HepG2 (cell line): ENCODE data around the gene TARBP2.

Source experiments
- CBX5 ChIP-seq: sonication (generic); formaldehyde crosslinking; IDR thresholded peaks from 2 replicates; pipeline ENCODE4 v1.4.0; 2020; ENCODE audit warnings: missing genetic modification reagents, borderline replicate concordance
- CTCF ChIP-seq: sonication (generic); formaldehyde crosslinking; IDR thresholded peaks from 2 replicates; pipeline ENCODE4 v1.5.0; 2020; ENCODE audit warnings: mild to moderate bottlenecking, missing genetic modification reagents, moderate library complexity
- GTF2F1 ChIP-seq: fragments of 150-350 bp; IDR thresholded peaks from 2 replicates; pipeline ENCODE4 v1.6.1; 2014; ENCODE audit warnings: low read length
- JUNB ChIP-seq: sonication (generic); formaldehyde crosslinking; IDR thresholded peaks from 2 replicates; pipeline ENCODE4 v1.8.0; 2022; ENCODE audit warnings: missing genetic modification reagents, mild to moderate bottlenecking, borderline replicate concordance
- ZNF24 ChIP-seq: fragments of 450-650 bp; IDR thresholded peaks from 2 replicates; pipeline ENCODE4 v1.6.1; 2017; ENCODE audit warnings: antibody characterized with exemption, mild to moderate bottlenecking
- ZNF251 ChIP-seq: sonication (generic); formaldehyde crosslinking; IDR thresholded peaks from 2 replicates; pipeline ENCODE4 v1.9.0; 2021; ENCODE audit warnings: mild to moderate bottlenecking, missing genetic modification reagents
- ZNF569 ChIP-seq: sonication (generic); formaldehyde crosslinking; IDR thresholded peaks from 2 replicates; pipeline ENCODE4 v1.5.0; 2020; ENCODE audit warnings: mild to moderate bottlenecking, missing genetic modification reagents, moderate library complexity, borderline replicate concordance
- ZSCAN20 ChIP-seq: sonication (generic); formaldehyde crosslinking; IDR thresholded peaks from 2 replicates; pipeline ENCODE4 v1.4.0; 2020; ENCODE audit warnings: missing genetic modification reagents, mild to moderate bottlenecking, borderline replicate concordance
- TF ChIP-seq, protein P1 (sequence below): sonication (generic); formaldehyde crosslinking; IDR thresholded peaks from 2 replicates; pipeline ENCODE4 v1.8.1; 2023; ENCODE audit warnings: missing genetic modification reagents, inconsistent platforms, borderline replicate concordance

GRCh38 chr12:53552361-53553327, 51.6 kb downstream of the TARBP2 start:
- no peak for TF ChIP-seq JUNB
- TF ChIP-seq, protein P1, sequence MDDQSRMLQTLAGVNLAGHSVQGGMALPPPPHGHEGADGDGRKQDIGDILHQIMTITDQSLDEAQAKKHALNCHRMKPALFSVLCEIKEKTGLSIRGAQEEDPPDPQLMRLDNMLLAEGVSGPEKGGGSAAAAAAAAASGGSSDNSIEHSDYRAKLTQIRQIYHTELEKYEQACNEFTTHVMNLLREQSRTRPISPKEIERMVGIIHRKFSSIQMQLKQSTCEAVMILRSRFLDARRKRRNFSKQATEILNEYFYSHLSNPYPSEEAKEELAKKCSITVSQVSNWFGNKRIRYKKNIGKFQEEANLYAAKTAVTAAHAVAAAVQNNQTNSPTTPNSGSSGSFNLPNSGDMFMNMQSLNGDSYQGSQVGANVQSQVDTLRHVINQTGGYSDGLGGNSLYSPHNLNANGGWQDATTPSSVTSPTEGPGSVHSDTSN (CRISPR knock-in tag) = no peak
- no peak for TF ChIP-seq CTCF
- TF ChIP-seq CBX5 (CRISPR knock-in tag) = no peak
- no peak for TF ChIP-seq ZNF24
- TF ChIP-seq ZSCAN20 = no peak
- no peak for TF ChIP-seq ZNF569 (CRISPR knock-in tag)
- no peak for TF ChIP-seq ZNF251 (CRISPR knock-in tag)
- no peak for TF ChIP-seq GTF2F1
